Sigmoid colon (tissue), 7 donors: ENCODE measurements around the gene KCNJ14. TPM values are rescaled to one million over a fixed set of nuclear protein-coding genes. Genes with fewer than 3 reads are reported as not detected.
A peak's percentile ranks its signal among the peaks of the same experiment; 100 is the strongest.

Experiments used
- DNase-seq: peaks from one replicate; pipeline ENCODE4 v3.0.0-alpha.2; 2019
- H3K27ac ChIP-seq, 4 donors: fragments of 200-600 bp; sonication (generic); one replicate each; pipeline ENCODE4 v1.5.1; 2016 to 2019; ENCODE audit warnings: mild to moderate bottlenecking in 1 of 4
- H3K27me3 ChIP-seq, 3 donors: fragments of 200-600 bp; sonication (generic); one replicate each; pipeline ENCODE4 v1.5.1; 2019; ENCODE audit warnings: mild to moderate bottlenecking in 1 of 3
- H3K36me3 ChIP-seq, 4 donors: fragments of 200-600 bp; sonication (generic); one replicate each; pipeline ENCODE4 v1.5.1; 2016 to 2019
- H3K4me1 ChIP-seq, 4 donors: fragments of 200-600 bp; sonication (generic); one replicate each; pipeline ENCODE4 v1.5.1; 2017 to 2019
- H3K4me3 ChIP-seq, 4 donors: fragments of 200-600 bp; sonication (generic); one replicate each; pipeline ENCODE4 v1.5.1; 2017 to 2019; ENCODE audit warnings: mild to moderate bottlenecking in 2 of 4, moderate library complexity in 1 of 4
- H3K9me3 ChIP-seq, 4 donors: fragments of 200-600 bp in 3 of 4; sonication (generic) in 3 of 4; one replicate each; pipeline versions ENCODE4 v1.5.1 to v1.6.1; 2013 to 2019
- CTCF ChIP-seq, 4 experiments: fragments of 450-650 bp in 3 of 4; fragments of 200-600 bp in 1 of 4; IDR thresholded peaks; one replicate each; pipeline ENCODE4 v1.5.1; 2016 to 2019; ENCODE audit warnings: antibody characterized with exemption in 4 of 4, mild to moderate bottlenecking in 3 of 4, moderate library complexity in 2 of 4
- EP300 ChIP-seq, 4 donors: sonication (generic); formaldehyde crosslinking; IDR thresholded peaks; one replicate each; pipeline ENCODE4 v1.6.1; 2017; ENCODE audit warnings: antibody characterized with exemption in 4 of 4
- POLR2A ChIP-seq, 2 donors: fragments of 450-650 bp; IDR thresholded peaks; one replicate each; pipeline ENCODE4 v1.6.1; 2016; ENCODE audit warnings: antibody characterized with exemption in 2 of 2, mild to moderate bottlenecking in 2 of 2, moderate library complexity in 2 of 2
- POLR2AphosphoS5 ChIP-seq, 4 donors: sonication (generic); formaldehyde crosslinking; IDR thresholded peaks; one replicate each; pipeline ENCODE4 v1.6.1; 2017; ENCODE audit warnings: antibody characterized with exemption in 4 of 4
- WGBS, 2 donors: extraction: QIAGEN DNeasy Blood & Tissue Kit; methylation state at CpG; one replicate each; pipeline ENCODE4 v1.1.7; 2013; 5-methylcytosine and 5-hydroxymethylcytosine counted together
- intact Hi-C: fragments of 100-400 bp; cut with DNase I; formaldehyde crosslinking; loops from one replicate; pipeline ENCODE4 v1.15.1; 2023
- polyA plus RNA-seq, 3 donors: library from polyadenylated mRNA; stranded (reverse); fragments of 200-250 nt; gene quantifications; one replicate each; pipeline ENCODE4 v1.2.3, GENCODE V29; 2013
- total RNA-seq, 4 donors: library from RNA; depleted of rRNA; stranded (reverse); fragments of >200 nt; gene quantifications; one replicate each; pipeline ENCODE4 v1.1.0, GENCODE V29; 2016
- donor health status: healthy with polysubstance abuse.
- donor health status: Bipolar disorder and iron deficiency.
- donor health status: healthy.

The KCNJ14 gene
- total and polyA plus RNA-seq, 7 donors = under 0.01 to 1.4 (median 0.44) TPM; not detected in 1

GRCh38 chr19:48507911-48508439 lies 52.6 kb downstream of the KCNJ14 start:
- TF ChIP-seq POLR2A (IDR thresholded peaks at IDR 0.05) = no peak
- Histone ChIP-seq H3K27me3 (peaks cover 18 to 30% (median 27%) of the 10 kb centered on the region in 3 donors), H3K27ac (no peak overlapping the region), H3K9me3 (no peaks in the 10 kb centered on the region), H3K36me3 (no peaks in the 10 kb centered on the region), H3K4me3 (no peak overlapping the region), H3K4me1 (peaks cover 0 to 11% (median 8%) of the 10 kb centered on the region in 4 donors)
- 81 to 87% methylated on average over 7 of the region's 7 CpGs for WGBS, 2 donors
- intact Hi-C loops = loop anchor here (2.0 kb wide), 1 partner anchor 79 kb away; no protein-coding TSS in a partner anchor
- no peak for DNase-seq

- Histone ChIP-seq H3K36me3 (no peaks in the 10 kb centered on the region), H3K4me3 (no peak overlapping the region), H3K27ac (no peak overlapping the region), H3K9me3 (no peaks in the 10 kb centered on the region), H3K4me1 (peaks cover 0 to 18% (median 15%) of the 10 kb centered on the region in 4 donors), H3K27me3 (peaks cover 18 to 39% (median 36%) of the 10 kb centered on the region in 3 donors)
- intact Hi-C loops = no loop called here
- DNase-seq = no peak
- TF ChIP-seq CTCF (IDR thresholded peaks at IDR 0.05) (no peak), POLR2AphosphoS5 (IDR thresholded peaks at IDR 0.05) (no peak), EP300 (IDR thresholded peaks at IDR 0.05) (no peak), POLR2A (IDR thresholded peaks at IDR 0.05) (no peak)
- 61 to 84% methylated on average over 32 of the region's 32 CpGs for WGBS, 2 donors
Observed at GRCh38 chr19:48508729-48509411, 53.5 kb downstream of the KCNJ14 start.

- DNase-seq = no peak
- WGBS, 2 donors = 77 to 80% methylated on average over 12 of the region's 12 CpGs
- H3K9me3 ChIP-seq = no peaks in the 10 kb centered on the region
- H3K4me3 ChIP-seq = no peak overlapping the region
- H3K4me1 ChIP-seq = peaks cover 0 to 20% (median 15%) of the 10 kb centered on the region in 4 donors
- H3K36me3 ChIP-seq = no peaks in the 10 kb centered on the region
- intact Hi-C loops = loop anchor here (5.0 kb wide), 1 partner anchor 58 kb away; no protein-coding TSS in a partner anchor
- TF ChIP-seq POLR2A (IDR thresholded peaks at IDR 0.05) (no peak), CTCF (IDR thresholded peaks at IDR 0.05) (no peak), POLR2AphosphoS5 (IDR thresholded peaks at IDR 0.05) (no peak), EP300 (IDR thresholded peaks at IDR 0.05) (no peak)
- H3K27me3 ChIP-seq = peaks cover 18 to 43% (median 41%) of the 10 kb centered on the region in 3 donors
- H3K27ac ChIP-seq = no peak overlapping the region
Observed at GRCh38 chr19:48509467-48510194, 54.3 kb downstream of the KCNJ14 start.

GRCh38 chr19:48510421-48511268 lies 55.3 kb downstream of the KCNJ14 start:
- Histone ChIP-seq H3K27ac (no peak overlapping the region), H3K27me3 (peaks cover 18 to 43% (median 41%) of the 10 kb centered on the region in 3 donors), H3K9me3 (no peaks in the 10 kb centered on the region), H3K4me1 (peaks cover 0 to 20% (median 15%) of the 10 kb centered on the region in 4 donors), H3K36me3 (no peaks in the 10 kb centered on the region), H3K4me3 (peak overlapping the region in 1 of 4 donors; percentile 15)
- intact Hi-C loops = loop anchor here (5.0 kb wide), 1 partner anchor 57 kb away; no protein-coding TSS in a partner anchor
- DNase-seq = peak; percentile 82
- 12 to 21% methylated on average over 24 of the region's 24 CpGs for WGBS, 2 donors
- TF ChIP-seq POLR2A (IDR thresholded peaks at IDR 0.05) (no peak), POLR2AphosphoS5 (IDR thresholded peaks at IDR 0.05) (peak in 1 of 4 donors; percentile 9), CTCF (IDR thresholded peaks at IDR 0.05) (no peak), EP300 (IDR thresholded peaks at IDR 0.05) (no peak)
